HAP-1 (cell line): ENCODE results near the gene SEPTIN8.
A peak's percentile ranks its signal among the peaks of the same experiment; 100 is the strongest.

ENCODE experiments used
- DNase-seq, 2 experiments: peaks; one replicate each; pipeline ENCODE4 v3.0.0-alpha.2; 2016 to 2020; ENCODE audit warnings: low spot score in 2 of 2
- H3K27me3 ChIP-seq: fragments of 250-450 bp; sonication (Bioruptor Pico); 2 replicates; pipeline ENCODE4 v1.5.1; 2020; ENCODE audit warnings: low read depth, mild to moderate bottlenecking, moderate library complexity
- H3K36me3 ChIP-seq: fragments of 250-450 bp; sonication (Bioruptor Pico); replicated peaks from 2 replicates; pipeline ENCODE4 v1.5.1; 2020; ENCODE audit warnings: mild to moderate bottlenecking
- H3K4me1 ChIP-seq: fragments of 250-450 bp; sonication (Bioruptor Pico); 2 replicates; pipeline ENCODE4 v1.5.1; 2020; ENCODE audit warnings: mild to moderate bottlenecking
- H3K4me3 ChIP-seq: fragments of 250-450 bp; sonication (Bioruptor Pico); 2 replicates; pipeline ENCODE4 v1.5.1; 2020; ENCODE audit warnings: mild to moderate bottlenecking, moderate library complexity
- H3K9me3 ChIP-seq: fragments of 250-450 bp; sonication (Bioruptor Pico); 2 replicates; pipeline ENCODE4 v1.5.1; 2020; ENCODE audit warnings: mild to moderate bottlenecking, moderate library complexity
- in situ Hi-C: fragments of 300-500 bp; cut with MboI; formaldehyde crosslinking; loops from 3 replicates; pipeline ENCODE4 v1.14.3; 2020; ENCODE audit warnings: low sequenced_read_pairs, inconsistent platforms, mixed read lengths

Gene SEPTIN8

GRCh38 chr5:132777209-132778069, at the start of gene SEPTIN8:
TSS of gene SEPTIN8 (minus strand) at chr5:132777239. CDS start at chr5:132777137, 102 bp downstream.
- DNase-seq, result peak; percentile 25 to 68
- Histone ChIP-seq H3K27me3 (no peaks in the 10 kb centered on the region), H3K36me3 (no peaks in the 10 kb centered on the region), H3K4me1 (peaks cover 6% of the 10 kb centered on the region), H3K9me3 (no peaks in the 10 kb centered on the region), H3K4me3 (peak within 1 kb of the TSS; percentile 55)
- in situ Hi-C loops, result no loop called here

- H3K36me3 ChIP-seq, result no peaks in the 10 kb centered on the region
- H3K9me3 ChIP-seq, result no peaks in the 10 kb centered on the region
- peaks cover 6% of the 10 kb centered on the region; the same call in 1 of the 2 replicates for H3K4me1 ChIP-seq
- in situ Hi-C loops, result no loop called here
- no peaks in the 10 kb centered on the region for H3K27me3 ChIP-seq
- DNase-seq, result no peak
- no peak overlapping the region for H3K4me3 ChIP-seq
Observed at GRCh38 chr5:132826424-132827082, 49.5 kb upstream of the SEPTIN8 start.

GRCh38 chr5:132825834-132826391, 48.9 kb upstream of the SEPTIN8 start:
- H3K4me1 ChIP-seq, result peaks cover 6% of the 10 kb centered on the region; the same call in 1 of the 2 replicates
- DNase-seq, result no peak
- H3K27me3 ChIP-seq, result no peaks in the 10 kb centered on the region
- in situ Hi-C loops, result no loop called here
- H3K9me3 ChIP-seq, result no peaks in the 10 kb centered on the region
- H3K4me3 ChIP-seq, result no peak overlapping the region
- H3K36me3 ChIP-seq, result no peaks in the 10 kb centered on the region

- no peaks in the 10 kb centered on the region for H3K9me3 ChIP-seq
- H3K4me3 ChIP-seq, result no peak overlapping the region
- peaks cover 9% of the 10 kb centered on the region for H3K4me1 ChIP-seq
- no peaks in the 10 kb centered on the region for H3K27me3 ChIP-seq
- in situ Hi-C loops, result no loop called here
- DNase-seq, result no peak
- H3K36me3 ChIP-seq, result no peaks in the 10 kb centered on the region
Observed at GRCh38 chr5:132825033-132825833, 48.2 kb upstream of the SEPTIN8 start.

- Histone ChIP-seq H3K4me1 (peaks cover 6% of the 10 kb centered on the region; the same call in 1 of the 2 replicates), H3K27me3 (no peaks in the 10 kb centered on the region), H3K4me3 (no peak overlapping the region), H3K36me3 (no peaks in the 10 kb centered on the region), H3K9me3 (no peaks in the 10 kb centered on the region)
- no peak for DNase-seq
- in situ Hi-C loops, result no loop called here
Observed at GRCh38 chr5:132824426-132824825, 47.4 kb upstream of the SEPTIN8 start.

GRCh38 chr5:132823481-132824050, 46.5 kb upstream of the SEPTIN8 start:
- Histone ChIP-seq H3K4me3 (no peak overlapping the region), H3K27me3 (no peaks in the 10 kb centered on the region)
- no peak for DNase-seq

GRCh38 chr5:132822650-132823480, 45.8 kb upstream of the SEPTIN8 start:
- H3K4me3 ChIP-seq, result no peak overlapping the region
- peaks cover 3% of the 10 kb centered on the region; the same call in 1 of the 2 replicates for H3K4me1 ChIP-seq
- in situ Hi-C loops, result no loop called here
- no peaks in the 10 kb centered on the region for H3K27me3 ChIP-seq
- no peaks in the 10 kb centered on the region for H3K36me3 ChIP-seq
- no peak for DNase-seq
- H3K9me3 ChIP-seq, result no peaks in the 10 kb centered on the region

More at GRCh38 chr5:132823481-132824050, 46.5 kb upstream of the SEPTIN8 start:
- H3K36me3 ChIP-seq, result no peaks in the 10 kb centered on the region
- in situ Hi-C loops, result no loop called here
- no peaks in the 10 kb centered on the region for H3K9me3 ChIP-seq
- peaks cover 3% of the 10 kb centered on the region; the same call in 1 of the 2 replicates for H3K4me1 ChIP-seq

- Histone ChIP-seq H3K36me3 (no peaks in the 10 kb centered on the region), H3K4me3 (no peak overlapping the region), H3K4me1 (peaks cover 3% of the 10 kb centered on the region; the same call in 1 of the 2 replicates), H3K27me3 (no peaks in the 10 kb centered on the region), H3K9me3 (no peaks in the 10 kb centered on the region)
- in situ Hi-C loops, result no loop called here
- DNase-seq, result no peak
Observed at GRCh38 chr5:132821791-132822190, 44.8 kb upstream of the SEPTIN8 start.

- H3K36me3 ChIP-seq, result no peaks in the 10 kb centered on the region
- H3K9me3 ChIP-seq, result no peaks in the 10 kb centered on the region
- in situ Hi-C loops, result no loop called here
- H3K4me1 ChIP-seq, result peaks cover 3% of the 10 kb centered on the region; the same call in 1 of the 2 replicates
- no peaks in the 10 kb centered on the region for H3K27me3 ChIP-seq
- H3K4me3 ChIP-seq, result no peak overlapping the region
- no peak for DNase-seq
Observed at GRCh38 chr5:132821350-132821749, 44.3 kb upstream of the SEPTIN8 start.

- Histone ChIP-seq H3K27me3 (no peaks in the 10 kb centered on the region), H3K4me1 (peaks cover 3% of the 10 kb centered on the region; the same call in 1 of the 2 replicates), H3K9me3 (no peaks in the 10 kb centered on the region), H3K36me3 (no peaks in the 10 kb centered on the region), H3K4me3 (no peak overlapping the region)
- DNase-seq, result peak; percentile 86 to 95
- in situ Hi-C loops, result no loop called here
Observed at GRCh38 chr5:132820162-132820754, 43.2 kb upstream of the SEPTIN8 start.

- H3K4me3 ChIP-seq, result no peak overlapping the region
- no peak for DNase-seq
- in situ Hi-C loops, result no loop called here
- H3K9me3 ChIP-seq, result no peaks in the 10 kb centered on the region
- H3K4me1 ChIP-seq, result peaks cover 3% of the 10 kb centered on the region; the same call in 1 of the 2 replicates
- no peaks in the 10 kb centered on the region for H3K27me3 ChIP-seq
- no peaks in the 10 kb centered on the region for H3K36me3 ChIP-seq
Observed at GRCh38 chr5:132819468-132819867, 42.4 kb upstream of the SEPTIN8 start.

- no peaks in the 10 kb centered on the region for H3K36me3 ChIP-seq
- in situ Hi-C loops, result no loop called here
- H3K4me1 ChIP-seq, result peaks cover 8% of the 10 kb centered on the region
- H3K4me3 ChIP-seq, result no peak overlapping the region
- H3K27me3 ChIP-seq, result no peaks in the 10 kb centered on the region
- no peak for DNase-seq
- H3K9me3 ChIP-seq, result no peaks in the 10 kb centered on the region
Observed at GRCh38 chr5:132817011-132817410, 40.0 kb upstream of the SEPTIN8 start.
